HepG2 (cell line): ENCODE results near the gene PPIL6. TPM values are rescaled to one million over a fixed set of nuclear protein-coding genes. Genes with fewer than 3 reads are reported as not detected.

ENCODE experiments used
- ATAC-seq: fragments of 200-7000 bp; cut with Tn5 transposase; 3 replicates; pipeline ENCODE4 v1.9.1; 2020; ENCODE audit warnings: mild to moderate bottlenecking, moderate library complexity
- BruUV-seq: library from RNA; stranded (reverse); fragments of 400-500 nt; replicated peaks from 2 replicates; lab custom pipeline; 2021; lab: Mats Ljungman, UMichigan
- CTCF ChIA-PET: fragments of 300-600 bp; formaldehyde crosslinking; extraction: SDS; loops from one replicate; lab custom pipeline; 2021; ENCODE audit warnings: low total read pairs, inconsistent platforms, low intra/inter-chr PET ratio; lab: Yijun Ruan, JAX
- POLR2A ChIA-PET: fragments of 350-600 bp; sonication (Branson Sonifier 250); formaldehyde crosslinking; loops from one replicate; lab custom pipeline; 2020; ENCODE audit warnings: antibody characterized with exemption, inconsistent platforms; lab: Yijun Ruan, JAX
- DNase-seq: peaks from one replicate; pipeline ENCODE4 v3.0.0-alpha.2; 2015; ENCODE audit warnings: low spot score
- FAIRE-seq: peaks from 3 replicates; lab custom pipeline; 2011; peaks lifted over from hg19 to GRCh38; lab: Jason Lieb, UNC
- H2AFZ ChIP-seq: one replicate; pipeline ENCODE4 v1.6.1; 2011; ENCODE audit warnings: low read length, inconsistent platforms
- H3K27ac ChIP-seq: fragments of 300-600 bp; 3 replicates; pipeline ENCODE4 v1.8.0; 2011; ENCODE audit warnings: mixed run types, mild to moderate bottlenecking, mixed read lengths, low read length, inconsistent platforms; ENCODE audit not compliant: insufficient read depth; ENCODE audit errors: extremely low read length
- H3K27me3 ChIP-seq, 2 experiments: fragments of 200-600 bp in 1 of 2; 2 replicates in 1 of 2; 3 replicates in 1 of 2; pipeline versions ENCODE4 v1.6.0 to v1.8.0; 2011; ENCODE audit warnings: low read length in 2 of 2, mild to moderate bottlenecking in 2 of 2, moderate library complexity in 2 of 2, inconsistent platforms in 1 of 2; ENCODE audit not compliant: insufficient read depth in 2 of 2, control insufficient read depth in 1 of 2
- H3K36me3 ChIP-seq, 2 experiments: fragments of 200-600 bp in 1 of 2; replicated peaks in 1 of 2; 2 replicates in 1 of 2; 3 replicates in 1 of 2; pipeline versions ENCODE4 v1.5.1 to v1.8.0; 2011; ENCODE audit warnings: low read length in 2 of 2, inconsistent platforms in 1 of 2; ENCODE audit not compliant: insufficient read depth in 2 of 2, control insufficient read depth in 1 of 2
- H3K4me1 ChIP-seq: 2 replicates; pipeline ENCODE4 v1.5.1; 2012; ENCODE audit warnings: low read length, inconsistent platforms; ENCODE audit not compliant: insufficient read depth
- H3K4me2 ChIP-seq: 2 replicates; pipeline ENCODE4 v1.6.0; 2011; ENCODE audit warnings: low read depth, low read length, inconsistent platforms
- H3K4me3 ChIP-seq, 3 experiments: fragments of 200-600 bp in 1 of 3; sonication (generic), shearing (Covaris generic) in 1 of 3; replicated peaks in 1 of 3; 2 replicates each; pipeline ENCODE4 v1.5.1; 2011 to 2016; ENCODE audit warnings: low read length in 3 of 3, inconsistent platforms in 2 of 3, low read depth in 2 of 3, mild to moderate bottlenecking in 2 of 3, control low read depth in 1 of 3, mixed read lengths in 1 of 3; ENCODE audit not compliant: insufficient read depth in 1 of 3
- H3K79me2 ChIP-seq: one replicate; pipeline ENCODE4 v1.6.1; 2011; ENCODE audit warnings: low read length, inconsistent platforms; ENCODE audit not compliant: insufficient read depth
- H3K9ac ChIP-seq: 2 replicates; pipeline ENCODE4 v1.6.0; 2011; ENCODE audit warnings: mild to moderate bottlenecking, low read depth, low read length, inconsistent platforms; ENCODE audit not compliant: insufficient read depth
- H3K9me3 ChIP-seq: 2 replicates; pipeline ENCODE4 v1.5.1; 2012; ENCODE audit warnings: mild to moderate bottlenecking, low read length
- H4K20me1 ChIP-seq: 2 replicates; pipeline ENCODE4 v1.6.0; 2011; ENCODE audit warnings: inconsistent platforms, mild to moderate bottlenecking, low read length, moderate library complexity; ENCODE audit not compliant: insufficient read depth
- KIAA2018 ChIP-seq: sonication (generic); formaldehyde crosslinking; IDR thresholded peaks from 2 replicates; pipeline ENCODE4 v1.5.0; 2020; ENCODE audit warnings: mild to moderate bottlenecking, missing genetic modification reagents, borderline replicate concordance
- RNF2 ChIP-seq: fragments of 450-650 bp; conservative IDR thresholded peaks from 2 replicates; pipeline ENCODE4 v1.6.1; 2016; ENCODE audit warnings: low read depth
- ZNF382 ChIP-seq: sonication (generic); formaldehyde crosslinking; IDR thresholded peaks from 2 replicates; pipeline ENCODE4 v1.5.0; 2020; ENCODE audit warnings: missing genetic modification reagents, mild to moderate bottlenecking, borderline replicate concordance
- ZNF597 ChIP-seq: sonication (generic); formaldehyde crosslinking; IDR thresholded peaks from 2 replicates; pipeline ENCODE4 v1.5.0; 2020; ENCODE audit warnings: missing genetic modification reagents
- WGBS: methylation state at CpG from one replicate; pipeline ENCODE4 v1.1.6; 2017; ENCODE audit warnings: low lambda C conversion rate; 5-methylcytosine and 5-hydroxymethylcytosine counted together
- in situ Hi-C: cut with HindIII; loops from 2 replicates; pipeline ENCODE4 v1.10.0; 2017; ENCODE audit warnings: low pct_unique_long_range_greater_than_20kb; ENCODE audit not compliant: extremely low pct_ligation_motif_present
- intact Hi-C: fragments of 100-400 bp; cut with micrococcal nuclease; formaldehyde crosslinking; loops from one replicate; pipeline ENCODE4 v1.10.0; 2022; ENCODE audit not compliant: unreplicated experiment
- polyA plus RNA-seq, 8 experiments: library from polyadenylated mRNA; depleted of rRNA in 3 of 8; stranded (reverse) in 7 of 8; unstranded in 1 of 8; fragments of >200 nt; fragmentation: Illumina TruSeq in 4 of 8; extraction: Trizol in 4 of 8; gene quantifications; 2 replicates each; pipeline versions ENCODE4 v1.2.1 to v1.2.3, GENCODE V29; 2011 to 2016; ENCODE audit warnings: low read depth in 4 of 8, missing spikeins in 1 of 8, mixed read lengths in 1 of 8; ENCODE audit not compliant: insufficient read depth in 1 of 8
- total RNA-seq, 5 experiments: library from RNA; depleted of rRNA; stranded (reverse); fragments of >200 nt; fragmentation: Illumina TruSeq; extraction: Trizol; gene quantifications; 2 replicates each; pipeline ENCODE4 v1.2.3, GENCODE V29; 2016; ENCODE audit warnings: low read depth in 1 of 5

PPIL6 gene
- total and polyA plus RNA-seq, 2 of the 13 experiments (the other 11 are each of a cell fraction or from before 2014, with no cell fraction given): 0.22 to 0.46 TPM

GRCh38 chr6:109466212-109466923, 25.9 kb upstream of the PPIL6 start:
- no peak for FAIRE-seq

More at GRCh38 chr6:109466212-109466923, 25.9 kb upstream of the PPIL6 start:
- no TSS peak for BruUV-seq
- WGBS: 93% methylated on average over 7 of the region's 7 CpGs
- no peaks in the 10 kb centered on the region for H3K9me3 ChIP-seq
- no peaks in the 10 kb centered on the region for H3K79me2 ChIP-seq
- intact Hi-C loops: no loop called here
- H3K4me2 ChIP-seq: no peak overlapping the region
- H3K4me1 ChIP-seq: no peaks in the 10 kb centered on the region
- ChIA-PET POLR2A (no interaction called here), CTCF (no interaction called here)
- no peaks in the 10 kb centered on the region for H3K27me3 ChIP-seq
- no peak overlapping the region for H2AFZ ChIP-seq
- peaks cover 12 to 56% of the 10 kb centered on the region in 2 experiments; a peak in 4 of 5 replicates for H3K36me3 ChIP-seq
- H3K27ac ChIP-seq: no peak overlapping the region
- no peaks in the 10 kb centered on the region for H4K20me1 ChIP-seq
- in situ Hi-C loops: no loop called here
- no peak overlapping the region for H3K4me3 ChIP-seq
- no peak for TF ChIP-seq KIAA2018 (CRISPR knock-in tag)
- no peak for TF ChIP-seq RNF2
- TF ChIP-seq ZNF382 (CRISPR knock-in tag): no peak
- TF ChIP-seq ZNF597 (CRISPR knock-in tag): no peak
- TF ChIP-seq, all 625 proteins: peak for 0
- H3K9ac ChIP-seq: no peak overlapping the region
- DNase-seq (no peak), ATAC-seq (no peak)
